ENCODE measurements around the gene HIVEP2.

- TF ChIP-seq POLR2A (IDR thresholded peaks at IDR 0.05; ENCODE audit: low read length) (no peak), GATA1 (IDR thresholded peaks at IDR 0.05; ENCODE audit: low read depth, low read length) (no peak)
Observed at GRCh38 chr6:142918339-142919042, 26.5 kb downstream of the HIVEP2 start.

Data from erythroblast (primary cell).